Measurements from ENCODE around the gene FARP1. TPM values are rescaled to one million over a fixed set of nuclear protein-coding genes. Genes with fewer than 3 reads are reported as not detected.

The FARP1 gene
- total and polyA plus RNA-seq, 2 of the 13 experiments (the other 11 are each of a cell fraction or from before 2014, with no cell fraction given), result 70.6 to 126 TPM

- TF ChIP-seq ZNF850 (CRISPR knock-in tag; conservative IDR thresholded peaks at IDR 0.05), result no peak
- peak; percentile 24; the same call in 1 of the 2 replicates for TF ChIP-seq HHEX (CRISPR knock-in tag; IDR thresholded peaks at IDR 0.05)
- no peak for TF ChIP-seq TOPORS (CRISPR knock-in tag; IDR thresholded peaks at IDR 0.05)
- no peak for TF ChIP-seq NFIB (CRISPR knock-in tag; IDR thresholded peaks at IDR 0.05; ENCODE audit: borderline replicate concordance)
- no peak for TF ChIP-seq ZNF83 (CRISPR knock-in tag; IDR thresholded peaks at IDR 0.05; ENCODE audit: borderline replicate concordance)
- TF ChIP-seq RELA (CRISPR knock-in tag; IDR thresholded peaks at IDR 0.05), result no peak
- no peak for TF ChIP-seq ZNF382 (CRISPR knock-in tag; IDR thresholded peaks at IDR 0.05; ENCODE audit: borderline replicate concordance)
- no peak for TF ChIP-seq ZBTB20 (CRISPR knock-in tag; IDR thresholded peaks at IDR 0.05; ENCODE audit: borderline replicate concordance, low read depth)
- no peak for TF ChIP-seq HNRNPK (IDR thresholded peaks at IDR 0.05; ENCODE audit: low read depth, low read length, poor library complexity, severe bottlenecking)
- TF ChIP-seq ZNF512 (CRISPR knock-in tag; IDR thresholded peaks at IDR 0.05), result no peak
- TF ChIP-seq ZSCAN31 (CRISPR knock-in tag; IDR thresholded peaks at IDR 0.05; ENCODE audit: low read depth), result no peak
- TF ChIP-seq ZSCAN12 (CRISPR knock-in tag; IDR thresholded peaks at IDR 0.05), result no peak
- no peak for TF ChIP-seq TIGD3 (CRISPR knock-in tag; IDR thresholded peaks at IDR 0.05; ENCODE audit: borderline replicate concordance)
- TF ChIP-seq HIVEP1 (CRISPR knock-in tag; IDR thresholded peaks at IDR 0.05), result no peak
- TF ChIP-seq SMARCE1 (IDR thresholded peaks at IDR 0.05; ENCODE audit: borderline replicate concordance), result no peak
- TF ChIP-seq ZNF883 (CRISPR knock-in tag; IDR thresholded peaks at IDR 0.05; ENCODE audit: not compliant biosample characterization), result no peak
- TF ChIP-seq PAWR (CRISPR knock-in tag; IDR thresholded peaks at IDR 0.05; ENCODE audit: borderline replicate concordance), result no peak
- peak; percentile 48; the same call in 1 of the 2 replicates for TF ChIP-seq YEATS2 (CRISPR knock-in tag; IDR thresholded peaks at IDR 0.05; ENCODE audit: borderline replicate concordance)
- peak; percentile 92 for TF ChIP-seq GATAD2A (CRISPR knock-in tag; IDR thresholded peaks at IDR 0.05)
- no peak for TF ChIP-seq CC2D1A (CRISPR knock-in tag; IDR thresholded peaks at IDR 0.05)
- no peak for TF ChIP-seq ZSCAN9 (CRISPR knock-in tag; IDR thresholded peaks at IDR 0.05; ENCODE audit: borderline replicate concordance)
- no peak for TF ChIP-seq THAP8 (CRISPR knock-in tag; IDR thresholded peaks at IDR 0.05; ENCODE audit: borderline replicate concordance)
- no peak for TF ChIP-seq NAIF1 (CRISPR knock-in tag; IDR thresholded peaks at IDR 0.05; ENCODE audit: borderline replicate concordance)
- TF ChIP-seq RARG (CRISPR knock-in tag; IDR thresholded peaks at IDR 0.05; ENCODE audit: low read depth), result no peak
- no peak for TF ChIP-seq ZNF275 (CRISPR knock-in tag; IDR thresholded peaks at IDR 0.05; ENCODE audit: borderline replicate concordance)
- no peak for TF ChIP-seq SNAPC5 (CRISPR knock-in tag; IDR thresholded peaks at IDR 0.05; ENCODE audit: borderline replicate concordance)
Measured at GRCh38 chr13:98173431-98174152, 30.7 kb downstream of the FARP1 start (continued).

Measured in HepG2 (cell line).